H1 (cell line): ENCODE results near the gene NEUROG1. TPM values are rescaled to one million over a fixed set of nuclear protein-coding genes. Genes with fewer than 3 reads are reported as not detected.
A peak's percentile ranks its signal among the peaks of the same experiment; 100 is the strongest.

Source experiments
- CTCF ChIA-PET: fragments of 300-600 bp; sonication (Branson Sonifier 250); formaldehyde crosslinking; loops from one replicate; lab custom pipeline; 2021; ENCODE audit not compliant: partially characterized antibody; lab: Charles Lee
- POLR2A ChIA-PET: fragments of 300-600 bp; sonication (Branson Sonifier 250); formaldehyde crosslinking; loops from one replicate; lab custom pipeline; 2021; ENCODE audit warnings: inconsistent platforms; ENCODE audit not compliant: partially characterized antibody; lab: Charles Lee
- DNase-seq, 2 experiments: peaks; one replicate each; pipeline versions ENCODE4 v3.0.0 to v3.0.0-alpha.2; 2010 to 2022; ENCODE audit warnings: low spot score in 2 of 2, low read depth in 1 of 2, mixed read lengths in 1 of 2
- FAIRE-seq: peaks from 2 replicates; lab custom pipeline; 2011; peaks lifted over from hg19 to GRCh38; lab: Jason Lieb, UNC
- H2AFZ ChIP-seq: 2 replicates; pipeline ENCODE4 v1.8.1; 2012; ENCODE audit warnings: low read length, inconsistent platforms
- H2AK5ac ChIP-seq: 2 replicates; pipeline ENCODE4 v1.6.1; 2013; ENCODE audit warnings: low read depth, low read length
- H2BK120ac ChIP-seq: replicated peaks from 2 replicates; pipeline ENCODE3; 2013; ENCODE audit warnings: low read depth, low read length, inconsistent platforms
- H2BK12ac ChIP-seq: 2 replicates; pipeline ENCODE4 v1.6.1; 2013; ENCODE audit warnings: low read depth, low read length
- H2BK15ac ChIP-seq: 2 replicates; pipeline ENCODE4 v1.6.1; 2013; ENCODE audit warnings: low read length
- H2BK20ac ChIP-seq: 2 replicates; pipeline ENCODE4 v1.6.1; 2013; ENCODE audit warnings: low read length
- H2BK5ac ChIP-seq: 2 replicates; pipeline ENCODE4 v1.6.1; 2013; ENCODE audit warnings: low read depth, low read length
- H3K14ac ChIP-seq: 2 replicates; pipeline ENCODE4 v1.6.1; 2013; ENCODE audit warnings: inconsistent platforms; ENCODE audit not compliant: insufficient read length
- H3K18ac ChIP-seq: 2 replicates; pipeline ENCODE4 v1.6.1; 2013; ENCODE audit warnings: low read length; ENCODE audit errors: extremely low read depth
- H3K23ac ChIP-seq: 2 replicates; pipeline ENCODE4 v1.6.1; 2013; ENCODE audit warnings: inconsistent platforms; ENCODE audit not compliant: insufficient read length
- H3K23me2 ChIP-seq: 2 replicates; pipeline ENCODE4 v1.6.1; 2013; ENCODE audit warnings: low read depth, low read length
- H3K27ac ChIP-seq: 2 replicates; pipeline ENCODE4 v1.6.1; 2011; ENCODE audit warnings: low read depth, low read length, inconsistent platforms
- H3K27me3 ChIP-seq, 4 experiments: replicated peaks in 1 of 4; 1 replicate in 1 of 4; 2 replicates in 3 of 4; pipeline versions ENCODE4 v1.6.1 to v1.8.1; 2011 to 2013; ENCODE audit warnings: low read length in 3 of 4, mild to moderate bottlenecking in 3 of 4, inconsistent platforms in 2 of 4, mixed read lengths in 2 of 4, moderate library complexity in 1 of 4; ENCODE audit not compliant: control insufficient read depth in 3 of 4, insufficient read depth in 3 of 4; ENCODE audit errors: extremely low read depth in 1 of 4
- H3K36me3 ChIP-seq, 4 experiments: 2 replicates each; pipeline versions ENCODE4 v1.6.1 to v1.8.1; 2011 to 2013; ENCODE audit warnings: mild to moderate bottlenecking in 4 of 4, low read length in 3 of 4, moderate library complexity in 2 of 4, control low read depth in 1 of 4, inconsistent platforms in 1 of 4; ENCODE audit not compliant: insufficient read depth in 4 of 4, control insufficient read depth in 2 of 4
- H3K4ac ChIP-seq: replicated peaks from 2 replicates; pipeline ENCODE3; 2013; ENCODE audit warnings: low read length, low read depth, mixed read lengths, inconsistent platforms; ENCODE audit not compliant: insufficient read length
- H3K4me1 ChIP-seq, 4 experiments: replicated peaks in 1 of 4; 1 replicate in 1 of 4; 2 replicates in 3 of 4; pipeline versions ENCODE4 v1.6.1 to v1.8.1; 2011 to 2013; ENCODE audit warnings: low read length in 3 of 4, inconsistent platforms in 2 of 4, mixed read lengths in 1 of 4; ENCODE audit not compliant: insufficient read depth in 4 of 4, control insufficient read depth in 3 of 4
- H3K4me2 ChIP-seq, 2 experiments: 2 replicates each; pipeline versions ENCODE4 v1.6.1 to v1.8.1; 2011 to 2013; ENCODE audit warnings: low read depth in 2 of 2, low read length in 2 of 2, control low read depth in 1 of 2, inconsistent platforms in 1 of 2, mild to moderate bottlenecking in 1 of 2; ENCODE audit not compliant: insufficient read depth in 1 of 2
- H3K4me3 ChIP-seq, 4 experiments: fragments of 200-600, 300-600 bp in 1 of 4; sonication (generic), shearing (Covaris generic), sonication (Bioruptor Twin) in 1 of 4; 2 replicates each; pipeline versions ENCODE4 v1.5.1 to v1.8.1; 2011 to 2016; ENCODE audit warnings: low read length in 4 of 4, low read depth in 3 of 4, control low read depth in 2 of 4, inconsistent platforms in 2 of 4, mild to moderate bottlenecking in 2 of 4, mixed read lengths in 1 of 4, moderate library complexity in 1 of 4; ENCODE audit not compliant: insufficient read depth in 2 of 4; ENCODE audit errors: extremely low read depth in 1 of 4
- H3K56ac ChIP-seq: replicated peaks from 2 replicates; pipeline ENCODE3; 2013; ENCODE audit warnings: low read depth, mild to moderate bottlenecking, mixed read lengths, low read length, inconsistent platforms; ENCODE audit not compliant: insufficient read length
- H3K79me1 ChIP-seq: 2 replicates; pipeline ENCODE4 v1.6.1; 2013; ENCODE audit warnings: low read depth, low read length, control low read depth
- H3K79me2 ChIP-seq, 2 experiments: 2 replicates each; pipeline versions ENCODE4 v1.6.1 to v1.8.1; 2012 to 2013; ENCODE audit warnings: low read length in 2 of 2, mild to moderate bottlenecking in 2 of 2, inconsistent platforms in 1 of 2; ENCODE audit not compliant: insufficient read depth in 2 of 2, control insufficient read depth in 1 of 2
- H3K9ac ChIP-seq, 4 experiments: replicated peaks in 1 of 4; 1 replicate in 1 of 4; 2 replicates in 3 of 4; pipeline versions ENCODE4 v1.6.1 to v1.8.1; 2011 to 2013; ENCODE audit warnings: low read depth in 3 of 4, low read length in 3 of 4, control low read depth in 2 of 4, mild to moderate bottlenecking in 2 of 4, moderate library complexity in 2 of 4, inconsistent platforms in 1 of 4; ENCODE audit errors: extremely low read depth in 1 of 4
- H3K9me3 ChIP-seq, 2 experiments: 2 replicates each; pipeline versions ENCODE4 v1.6.1 to v1.8.1; 2012 to 2013; ENCODE audit warnings: mild to moderate bottlenecking in 2 of 2, moderate library complexity in 2 of 2, control low read depth in 1 of 2, inconsistent platforms in 1 of 2, low read depth in 1 of 2, low read length in 1 of 2, mixed read lengths in 1 of 2; ENCODE audit not compliant: insufficient read depth in 2 of 2
- H4K20me1 ChIP-seq, 2 experiments: replicated peaks in 1 of 2; 2 replicates each; pipeline versions ENCODE3 to v1.8.1; 2011 to 2013; ENCODE audit warnings: inconsistent platforms in 2 of 2, low read length in 2 of 2, mild to moderate bottlenecking in 1 of 2; ENCODE audit not compliant: insufficient read depth in 2 of 2, control insufficient read depth in 1 of 2
- H4K5ac ChIP-seq: 2 replicates; pipeline ENCODE4 v1.6.1; 2013; ENCODE audit warnings: low read length, low read depth, mixed read lengths, inconsistent platforms; ENCODE audit not compliant: insufficient read length
- H4K8ac ChIP-seq: 2 replicates; pipeline ENCODE4 v1.8.0; 2013; ENCODE audit warnings: mild to moderate bottlenecking, moderate library complexity, low read length, inconsistent platforms; ENCODE audit not compliant: insufficient read depth; ENCODE audit errors: extremely low read depth
- H4K91ac ChIP-seq: replicated peaks from 2 replicates; pipeline ENCODE3; 2013; ENCODE audit warnings: low read length, mixed read lengths, inconsistent platforms; ENCODE audit not compliant: insufficient read length
- ATF3 ChIP-seq: IDR thresholded peaks from 2 replicates; pipeline ENCODE4 v1.6.1; 2011; ENCODE audit warnings: low read depth, mild to moderate bottlenecking, low read length; ENCODE audit not compliant: insufficient read depth
- CHD1 ChIP-seq: IDR thresholded peaks from 2 replicates; pipeline ENCODE4 v1.6.1; 2012; ENCODE audit warnings: low read depth, low read length, improper control_type of control experiment
- CTCF ChIP-seq, 3 experiments: IDR thresholded peaks; 1 replicate in 2 of 3; 2 replicates in 1 of 3; pipeline versions ENCODE4 v1.5.1 to v1.6.1; 2011; ENCODE audit warnings: low read length in 3 of 3, mild to moderate bottlenecking in 3 of 3, inconsistent platforms in 2 of 3, low read depth in 1 of 3, moderate library complexity in 1 of 3; ENCODE audit not compliant: insufficient read depth in 1 of 3; ENCODE audit errors: control extremely low read depth in 1 of 3
- KDM1A ChIP-seq: fragments of 200-600, 300-600 bp; sonication (generic); IDR thresholded peaks from 2 replicates; pipeline ENCODE4 v1.7.1; 2016; ENCODE audit warnings: mild to moderate bottlenecking, low read length, borderline replicate concordance
- RBBP5 ChIP-seq: IDR thresholded peaks from 2 replicates; pipeline ENCODE4 v1.7.1; 2012; ENCODE audit warnings: low read depth, mild to moderate bottlenecking, inconsistent platforms, low read length, moderate library complexity, borderline replicate concordance
- TCF12 ChIP-seq: IDR thresholded peaks from 2 replicates; pipeline ENCODE4 v1.6.1; 2011; ENCODE audit warnings: low read depth, mild to moderate bottlenecking, low read length
- TEAD4 ChIP-seq: IDR thresholded peaks from 2 replicates; pipeline ENCODE4 v1.6.1; 2012; ENCODE audit warnings: low read depth, low read length, inconsistent platforms, mixed read lengths
- WGBS, 2 experiments: shearing (Covaris generic) in 1 of 2; methylation state at CpG; one replicate each; pipeline versions ENCODE4 v1.1.6 to v1.1.7; 2013 to 2015; ENCODE audit warnings: low lambda C conversion rate in 2 of 2, mixed read lengths in 2 of 2, inconsistent platforms in 1 of 2, low coverage in 1 of 2, missing lambda C conversion rate in 1 of 2; ENCODE audit not compliant: insufficient replicate concordance in 2 of 2, insufficient coverage in 1 of 2, insufficient read length in 1 of 2; ENCODE audit errors: extremely low coverage in 1 of 2, missing lambda C conversion rate in 1 of 2; 5-methylcytosine and 5-hydroxymethylcytosine counted together
- polyA plus RNA-seq, 7 experiments: library from polyadenylated mRNA; depleted of rRNA in 3 of 7; stranded (reverse) in 5 of 7; unstranded in 2 of 7; fragments of >200 nt in 5 of 7; fragments of 200-250 nt in 2 of 7; gene quantifications; 1 replicate in 5 of 7; 2 replicates in 1 of 7; 4 replicates in 1 of 7; pipeline versions ENCODE4 v1.2.1 to v1.2.3, GENCODE V29; 2011 to 2013; ENCODE audit warnings: missing spikeins in 2 of 7, mixed read lengths in 2 of 7
- total RNA-seq: library from RNA; stranded (reverse); fragmentation: NEBNext Ultra II Directional; extraction: Animal tissue kit (Norgen Biotek cat#: 25700); gene quantifications from 2 replicates; pipeline ENCODE4 v1.2.1, GENCODE V29; 2021

NEUROG1 gene
- total and polyA plus RNA-seq, 2 of the 8 experiments (the other 6 are each of a cell fraction or from before 2014, with no cell fraction given) = not detected

- H4K91ac ChIP-seq = peak overlapping the region; percentile 62
- peak overlapping the region; percentile 49; the same call in 1 of the 2 replicates for H2BK20ac ChIP-seq
- H2AFZ ChIP-seq = no peak overlapping the region
- H3K4me2 ChIP-seq = peak overlapping the region in 1 of 2 experiments; percentile 29; a peak in 2 of 4 replicates
- no peaks in the 10 kb centered on the region for H3K9me3 ChIP-seq
- peak overlapping the region; percentile 8; the same call in 1 of the 2 replicates for H2BK5ac ChIP-seq
- H3K23me2 ChIP-seq = no peaks in the 10 kb centered on the region
- no peaks in the 10 kb centered on the region for H3K27me3 ChIP-seq
- peak overlapping the region; percentile 84 for H2BK12ac ChIP-seq
- no peak overlapping the region for H3K27ac ChIP-seq
- H3K56ac ChIP-seq = no peak overlapping the region
- CTCF ChIA-PET = interaction anchor here (0.6 to 20.6 kb wide), 69 partner anchors 12 to 1798 kb away, joined by 3 to 547 read pairs (median 5); partner anchors contain the start of genes CXCL14, DCANP1 and SLC25A48
- no peaks in the 10 kb centered on the region for H3K79me2 ChIP-seq
- H4K8ac ChIP-seq = peak overlapping the region; percentile 53; the same call in 1 of the 2 replicates
- no peaks in the 10 kb centered on the region for H4K20me1 ChIP-seq
- no peak overlapping the region for H3K23ac ChIP-seq
- H3K4me1 ChIP-seq = peaks cover 0 to 23% (median 9%) of the 10 kb centered on the region in 4 experiments; a peak in 6 of 7 replicates
- no peak overlapping the region for H4K5ac ChIP-seq
- no peak overlapping the region for H2AK5ac ChIP-seq
- no peak overlapping the region for H3K18ac ChIP-seq
- no peak overlapping the region for H3K14ac ChIP-seq
- FAIRE-seq (peak; percentile 66), DNase-seq (peak in 1 of 2 experiments; percentile 95)
- 43% methylated on average over 16 of the region's 16 CpGs; no CpG with 5 or more reads in 1 of the 2 experiments for WGBS, 2 experiments
- POLR2A ChIA-PET = interaction anchor here (0.6 to 1.6 kb wide), 4 partner anchors 11 to 1912 kb away, joined by 3 to 4 read pairs (median 4); no protein-coding TSS in a partner anchor
- H3K9ac ChIP-seq = no peak overlapping the region
- peak overlapping the region; percentile 89; the same call in 1 of the 2 replicates for H2BK15ac ChIP-seq
- H3K79me1 ChIP-seq = no peaks in the 10 kb centered on the region
- H3K4ac ChIP-seq = no peak overlapping the region
- no peaks in the 10 kb centered on the region for H3K36me3 ChIP-seq
- no peak overlapping the region for H2BK120ac ChIP-seq
- peak overlapping the region in 1 of 4 experiments; percentile 12; a peak in 1 of 8 replicates for H3K4me3 ChIP-seq
- TF ChIP-seq TEAD4 (no peak), CHD1 (no peak), CTCF (IDR thresholded peaks at IDR 0.05; ENCODE audit: control extremely low read depth in 1 of 3, insufficient read depth in 1 of 3, low read depth in 1 of 3, low read length in 3 of 3) (peak; percentile 85 to 92 (median 88)), ATF3 (no peak), RBBP5 (no peak), KDM1A (peak; percentile 61; the same call in 1 of the 2 replicates), TCF12 (no peak)
These were observed 30.1 kb upstream of the NEUROG1 start for GRCh38 chr5:135565725-135566421.
